GM12801 (cell line): ENCODE measurements around the gene GPATCH1.

Experiments
- TF ChIP-seq, protein P1 (sequence below): IDR thresholded peaks from one replicate; pipeline ENCODE4 v1.5.1; 2011; ENCODE audit warnings: control low read depth; ENCODE audit not compliant: insufficient read length; ENCODE audit errors: extremely low read depth

GPATCH1 gene

DNA sequence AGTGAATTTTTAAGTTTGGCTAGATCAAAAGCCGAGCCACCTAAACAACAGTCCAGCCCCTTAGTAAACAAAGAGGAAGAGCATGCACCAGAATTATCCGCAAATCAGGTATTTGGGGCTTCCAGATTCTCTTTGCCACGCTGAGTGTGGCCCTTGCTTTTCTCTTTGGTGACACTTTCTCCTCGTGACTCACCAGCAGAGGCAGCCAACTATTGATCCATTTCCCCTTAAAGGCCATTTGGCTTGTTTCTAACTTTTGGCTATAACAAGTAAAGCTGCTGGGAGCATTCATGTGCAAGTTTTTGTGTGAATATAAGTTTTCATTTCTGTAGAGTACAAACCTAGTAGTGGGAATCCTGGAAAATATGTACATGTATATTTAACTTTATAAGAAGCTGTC is 33.3 kb downstream of the GPATCH1 start:
- TF ChIP-seq, protein P1, sequence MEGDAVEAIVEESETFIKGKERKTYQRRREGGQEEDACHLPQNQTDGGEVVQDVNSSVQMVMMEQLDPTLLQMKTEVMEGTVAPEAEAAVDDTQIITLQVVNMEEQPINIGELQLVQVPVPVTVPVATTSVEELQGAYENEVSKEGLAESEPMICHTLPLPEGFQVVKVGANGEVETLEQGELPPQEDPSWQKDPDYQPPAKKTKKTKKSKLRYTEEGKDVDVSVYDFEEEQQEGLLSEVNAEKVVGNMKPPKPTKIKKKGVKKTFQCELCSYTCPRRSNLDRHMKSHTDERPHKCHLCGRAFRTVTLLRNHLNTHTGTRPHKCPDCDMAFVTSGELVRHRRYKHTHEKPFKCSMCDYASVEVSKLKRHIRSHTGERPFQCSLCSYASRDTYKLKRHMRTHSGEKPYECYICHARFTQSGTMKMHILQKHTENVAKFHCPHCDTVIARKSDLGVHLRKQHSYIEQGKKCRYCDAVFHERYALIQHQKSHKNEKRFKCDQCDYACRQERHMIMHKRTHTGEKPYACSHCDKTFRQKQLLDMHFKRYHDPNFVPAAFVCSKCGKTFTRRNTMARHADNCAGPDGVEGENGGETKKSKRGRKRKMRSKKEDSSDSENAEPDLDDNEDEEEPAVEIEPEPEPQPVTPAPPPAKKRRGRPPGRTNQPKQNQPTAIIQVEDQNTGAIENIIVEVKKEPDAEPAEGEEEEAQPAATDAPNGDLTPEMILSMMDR: no peak

DNA sequence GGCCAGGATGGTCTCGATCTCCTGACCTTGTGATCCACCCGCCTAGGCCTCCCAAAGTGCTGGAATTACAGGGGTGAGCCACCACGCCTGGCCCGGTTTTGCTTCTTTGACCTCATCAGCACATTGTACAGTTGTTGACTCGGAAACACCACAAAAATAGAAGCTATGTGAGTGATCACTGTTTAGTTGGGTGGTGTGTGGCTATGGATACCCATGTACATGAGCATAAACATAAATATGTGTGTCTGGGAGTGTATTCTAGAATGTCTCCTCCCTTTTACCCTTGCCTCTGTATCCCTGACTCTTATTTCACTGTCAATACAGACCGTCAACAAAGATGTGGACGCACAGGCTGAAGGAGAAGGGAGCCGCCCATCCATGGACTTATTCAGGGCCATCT is 36.5 kb downstream of the GPATCH1 start:
- TF ChIP-seq, protein P1: no peak

DNA sequence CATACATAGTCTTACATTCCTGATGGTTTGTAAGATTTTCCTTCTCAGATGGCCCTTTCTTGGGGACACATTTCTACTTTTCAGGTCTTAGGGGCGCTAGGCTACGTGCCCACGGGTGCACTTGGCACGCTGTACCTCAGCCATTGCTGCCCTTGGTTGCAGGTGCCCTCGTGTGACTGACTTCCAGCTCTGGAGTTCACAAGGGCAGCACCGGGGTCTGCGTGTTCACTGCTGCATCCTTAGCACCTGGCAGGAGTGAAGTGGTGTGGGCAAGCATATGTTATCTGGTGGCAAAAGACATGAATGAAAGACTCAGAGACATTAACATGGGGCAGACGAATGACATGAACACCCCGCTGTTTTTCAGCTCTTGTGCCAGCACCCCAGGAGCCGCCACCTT is 37.7 kb downstream of the GPATCH1 start:
- TF ChIP-seq, protein P1: no peak

DNA sequence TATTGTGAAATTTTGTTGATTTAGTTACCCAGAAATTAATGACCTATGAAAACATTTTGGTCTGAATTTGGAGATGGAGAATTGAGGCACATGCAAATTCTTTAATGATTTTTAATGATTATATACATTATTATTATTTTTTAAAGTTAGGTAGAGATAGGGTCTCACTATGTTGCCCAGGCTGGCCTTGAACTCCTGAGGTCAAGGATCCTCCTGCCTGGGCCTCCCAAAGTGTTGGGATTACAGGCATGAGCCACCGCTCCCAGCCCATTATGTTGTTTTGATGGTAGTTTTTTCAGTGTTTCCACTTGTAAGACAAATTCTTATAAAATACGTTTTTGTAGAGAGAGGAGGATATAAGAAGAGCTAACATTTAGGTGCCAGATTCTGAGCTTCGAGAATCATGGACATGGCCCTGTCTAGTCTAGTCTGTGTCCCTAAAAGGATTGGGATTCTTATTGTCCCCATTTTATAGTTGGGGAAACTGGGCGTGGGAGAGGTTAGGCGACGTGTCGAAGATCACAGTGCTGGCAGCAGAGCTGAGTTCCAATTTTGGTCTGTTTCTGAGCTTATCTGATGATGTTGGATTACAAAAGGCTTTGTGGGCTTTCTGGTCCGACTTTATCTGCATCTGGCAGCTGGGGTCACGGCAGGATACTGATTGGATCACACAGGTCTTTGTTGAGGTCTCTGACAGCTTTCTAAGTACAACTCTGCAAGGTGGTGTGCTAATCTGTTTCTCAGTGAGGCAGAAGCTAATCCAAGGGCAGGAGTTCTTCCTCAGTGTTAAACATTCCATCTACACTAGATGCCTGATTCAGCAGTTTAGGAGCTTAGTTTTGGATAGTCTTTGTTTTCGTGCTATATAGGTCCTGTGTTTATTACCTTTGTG is 43.5 kb downstream of the GPATCH1 start:
- TF ChIP-seq, protein P1: no peak

DNA sequence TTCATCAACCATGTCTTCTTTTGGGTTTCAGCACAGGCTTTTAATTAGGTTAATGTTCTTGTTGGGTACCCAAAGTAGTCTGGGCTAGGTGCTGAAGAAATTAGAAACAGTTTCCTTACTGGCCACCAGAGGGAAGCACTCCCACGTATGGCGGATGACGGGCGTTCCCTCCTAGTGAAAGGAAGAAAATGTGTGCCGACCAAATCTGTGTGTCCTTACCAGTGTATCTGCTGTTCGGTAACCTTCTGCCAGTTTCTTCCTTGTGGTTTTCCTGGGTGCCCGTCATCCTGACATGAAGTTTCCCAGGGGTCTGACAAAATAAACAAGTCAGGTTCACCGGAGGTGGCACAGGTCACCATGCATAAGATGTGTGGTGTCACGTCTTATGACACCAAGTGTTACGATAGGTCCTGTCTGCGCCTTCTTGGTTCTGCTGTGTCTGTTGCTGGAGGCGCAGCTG is 45.0 kb downstream of the GPATCH1 start:
- TF ChIP-seq, protein P1: peak; percentile 57

DNA sequence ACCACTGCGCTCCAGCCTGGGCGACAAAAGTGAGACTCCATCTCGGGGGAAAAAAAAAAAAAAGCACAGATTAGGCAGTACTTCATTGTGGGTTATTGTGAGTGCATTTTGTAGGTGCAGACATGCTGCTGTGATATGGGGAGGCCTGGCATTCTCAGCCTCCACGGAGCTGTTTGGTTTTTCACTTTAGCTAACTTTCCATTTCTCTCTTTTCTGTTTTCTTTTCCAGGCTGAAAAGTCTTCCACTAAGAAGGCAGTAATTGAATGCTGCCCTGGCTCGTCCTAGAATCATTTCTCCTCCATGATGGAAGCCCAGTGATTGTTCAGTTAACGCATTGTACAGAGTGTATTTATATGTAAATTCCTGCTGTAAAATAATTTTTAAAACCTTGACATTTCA is 48.9 kb downstream of the GPATCH1 start:
- TF ChIP-seq, protein P1: no peak

DNA sequence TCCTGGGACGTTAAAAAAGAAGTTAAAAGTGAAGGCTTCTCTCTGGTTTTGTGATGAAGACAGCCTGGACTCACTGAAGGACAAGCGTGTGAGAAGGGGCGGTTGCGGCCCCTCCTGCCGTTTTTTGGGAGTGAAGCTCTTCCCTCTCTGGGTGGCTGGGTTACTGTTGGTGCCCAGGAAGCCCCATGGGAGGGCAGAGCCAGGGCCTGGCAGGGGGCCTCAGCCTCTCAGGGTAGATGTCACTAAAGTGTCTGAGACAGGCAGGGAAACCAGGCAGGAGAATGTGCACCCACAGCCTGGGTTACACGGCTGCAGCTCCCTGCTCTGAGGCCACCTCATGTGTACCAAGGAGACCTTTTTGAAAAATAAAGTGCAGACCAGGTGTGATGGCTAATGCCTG is 49.5 kb downstream of the GPATCH1 start:
- TF ChIP-seq, protein P1: no peak
